ENCODE data around the gene AGFG2.

DNA sequence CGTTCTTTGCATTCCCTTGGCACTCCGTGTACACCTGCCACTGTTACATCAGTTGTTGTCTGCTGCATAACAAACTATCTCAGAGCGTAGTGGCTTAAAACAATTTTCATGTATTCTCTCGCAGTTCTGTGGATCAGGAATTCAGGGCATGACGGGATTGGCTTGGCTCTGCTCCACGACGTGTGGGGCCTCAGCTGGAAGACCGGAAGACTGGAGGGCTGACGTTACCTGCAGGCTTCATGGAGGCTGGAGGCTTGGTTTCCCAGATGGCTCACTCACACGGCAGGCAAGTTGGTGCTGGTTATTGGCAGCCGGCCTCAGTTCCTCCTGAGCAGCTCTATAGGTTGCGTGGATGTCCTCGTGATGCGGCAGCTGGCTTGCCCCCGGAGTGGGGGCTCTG lies 29.8 kb upstream of the AGFG2 start:
- no peak for TF ChIP-seq CTCF (IDR thresholded peaks at IDR 0.05)
- no peak for TF ChIP-seq POLR2A (IDR thresholded peaks at IDR 0.05)
- TF ChIP-seq POLR2AphosphoS5 (IDR thresholded peaks at IDR 0.05): no peak
- no peak for TF ChIP-seq EP300 (IDR thresholded peaks at IDR 0.05)
